Activated CD4-positive, alpha-beta T cell treated with anti-CD3 and anti-CD28 coated beads, Interleukin-2, Interleukin-4, amounts not matched to agents 100 ng/mL and 50 ng/mL, durations not matched to agents 16 hours and 8 hours (primary cell): ENCODE results near the gene SCUBE1.

ENCODE experiments used
- DNase-seq: peaks from one replicate; pipeline ENCODE4 v3.0.0-alpha.2; 2020; ENCODE audit warnings: low spot score

The SCUBE1 gene

GRCh38 chr22:43198936-43199335, 144.2 kb downstream of the SCUBE1 start:
- no peak for DNase-seq

GRCh38 chr22:43198126-43198525, 145.0 kb downstream of the SCUBE1 start:
- no peak for DNase-seq

- DNase-seq: no peak
These were observed 145.8 kb downstream of the SCUBE1 start for GRCh38 chr22:43197271-43197941.

- DNase-seq: no peak
These were observed 151.3 kb downstream of the SCUBE1 start for GRCh38 chr22:43191831-43192230.

- no peak for DNase-seq
These were observed 154.2 kb downstream of the SCUBE1 start for GRCh38 chr22:43188829-43189545.

- peak; percentile 97 for DNase-seq
These were observed 155.7 kb downstream of the SCUBE1 start for GRCh38 chr22:43187171-43188099.

- peak; percentile 31 for DNase-seq
These were observed 156.7 kb downstream of the SCUBE1 start, which contains the start of gene TTLL12 for GRCh38 chr22:43186272-43187170. Gene TTLL12 (minus strand): TSS chr22:43187134. CDS start chr22:43187069, 65 bp downstream.

GRCh38 chr22:43185860-43186261, 157.3 kb downstream of the SCUBE1 start:
- no peak for DNase-seq

- no peak for DNase-seq
These were observed 159.5 kb downstream of the SCUBE1 start for GRCh38 chr22:43183496-43184277.

GRCh38 chr22:43182726-43183125, 160.4 kb downstream of the SCUBE1 start:
- DNase-seq: no peak

- no peak for DNase-seq
These were observed 161.1 kb downstream of the SCUBE1 start for GRCh38 chr22:43182118-43182517.

GRCh38 chr22:43181321-43182076, 161.7 kb downstream of the SCUBE1 start:
- no peak for DNase-seq

GRCh38 chr22:43180670-43181069, 162.5 kb downstream of the SCUBE1 start:
- DNase-seq: no peak

GRCh38 chr22:43179911-43180195, 163.3 kb downstream of the SCUBE1 start:
- no peak for DNase-seq

- no peak for DNase-seq
These were observed 163.8 kb downstream of the SCUBE1 start for GRCh38 chr22:43179146-43179910.

- DNase-seq: no peak
These were observed 165.7 kb downstream of the SCUBE1 start for GRCh38 chr22:43177479-43177878.

- DNase-seq: no peak
These were observed 167.1 kb downstream of the SCUBE1 start for GRCh38 chr22:43176090-43176489.

GRCh38 chr22:43174941-43175531, 168.1 kb downstream of the SCUBE1 start:
- no peak for DNase-seq
